Fibroblast of villous mesenchyme (primary cell): ENCODE results near the gene SYT17. TPM values are rescaled to one million over a fixed set of nuclear protein-coding genes. Genes with fewer than 3 reads are reported as not detected.

ENCODE experiments used
- DNase-seq: peaks from one replicate; pipeline ENCODE4 v3.0.0-alpha.2; 2010; ENCODE audit warnings: low read depth
- H3K4me3 ChIP-seq: 2 replicates; pipeline ENCODE4 v1.5.1; 2011; ENCODE audit warnings: low read depth, mild to moderate bottlenecking, low read length
- CTCF ChIP-seq: IDR thresholded peaks from 2 replicates; pipeline ENCODE4 v1.5.1; 2012; ENCODE audit warnings: low read depth, mild to moderate bottlenecking, low read length; ENCODE audit not compliant: insufficient read depth
- total RNA-seq: library from RNA; depleted of rRNA; stranded (reverse); fragments of >200 nt; gene quantifications from 2 replicates; pipeline ENCODE4 v1.2.3, GENCODE V29; 2012

Gene SYT17
- total RNA-seq, 1 donor = under 0.01 TPM

GRCh38 chr16:19316846-19317245 lies 148.8 kb downstream of the SYT17 start:
- TF ChIP-seq CTCF = no peak
- DNase-seq = no peak
- no peak overlapping the region for H3K4me3 ChIP-seq

Other genes starting within 250 kb of the SYT17 start
- 77.0 and 88.5 TPM in 2 replicates for gene SMG1, start 241.8 kb upstream of the SYT17 start, total RNA-seq
- under 0.01 and 0.32 TPM in 2 replicates for gene TMC7, start 184.3 kb upstream of the SYT17 start, total RNA-seq
- gene COQ7, start 100.6 kb upstream of the SYT17 start, total RNA-seq = 9.9 and 10.0 TPM in 2 replicates
- gene ITPRIPL2, start 54.3 kb upstream of the SYT17 start, total RNA-seq = 40.3 and 46.2 TPM in 2 replicates
- not detected in 2 replicates for gene CLEC19A, start 117.5 kb downstream of the SYT17 start, total RNA-seq
- not detected in 2 replicates for gene TMC5, start 249.6 kb downstream of the SYT17 start, total RNA-seq